GM23338 (cell line): ENCODE results near the gene PPP6R2. TPM values are rescaled to one million over a fixed set of nuclear protein-coding genes. Genes with fewer than 3 reads are reported as not detected.

Experiments used
- ATAC-seq: fragments of 200-7000 bp; cut with Tn5 transposase; 3 replicates; pipeline ENCODE4 v1.9.1; 2020
- DNase-seq: peaks from one replicate; pipeline ENCODE4 v3.0.0-alpha.2; 2015; ENCODE audit warnings: low spot score
- H2AFZ ChIP-seq: fragments of 200-600 bp; sonication (generic); 2 replicates; pipeline ENCODE4 v1.8.0; 2016; ENCODE audit warnings: antibody characterized with exemption, mild to moderate bottlenecking, moderate library complexity
- H3F3A ChIP-seq: fragments of 200-600 bp; sonication (generic); replicated peaks from 2 replicates; pipeline ENCODE4 v1.8.0; 2017; ENCODE audit warnings: antibody characterized with exemption, mixed run types, low read depth
- H3K27ac ChIP-seq: fragments of 200-600 bp; sonication (generic); 2 replicates; pipeline ENCODE4 v1.6.1; 2016; ENCODE audit warnings: low read depth
- H3K27me3 ChIP-seq: fragments of 200-600 bp; sonication (generic); 2 replicates; pipeline ENCODE4 v1.8.0; 2016; ENCODE audit warnings: mild to moderate bottlenecking, mixed run types, moderate library complexity; ENCODE audit not compliant: insufficient read depth
- H3K36me3 ChIP-seq: fragments of 200-600 bp; sonication (generic); 2 replicates; pipeline ENCODE4 v1.8.0; 2016; ENCODE audit warnings: mild to moderate bottlenecking; ENCODE audit not compliant: insufficient read depth
- H3K4me1 ChIP-seq: fragments of 200-600 bp; sonication (generic); 2 replicates; pipeline ENCODE4 v1.8.0; 2016; ENCODE audit warnings: mild to moderate bottlenecking, moderate library complexity; ENCODE audit not compliant: insufficient read depth
- H3K4me2 ChIP-seq: fragments of 200-600 bp; sonication (generic); 2 replicates; pipeline ENCODE4 v1.7.1; 2017; ENCODE audit warnings: mixed run types
- H3K4me3 ChIP-seq: fragments of 200-600 bp; sonication (generic); 2 replicates; pipeline ENCODE4 v1.6.1; 2016; ENCODE audit warnings: mixed run types
- H3K79me2 ChIP-seq: fragments of 200-600 bp; sonication (generic); replicated peaks from 2 replicates; pipeline ENCODE4 v1.8.0; 2017; ENCODE audit warnings: mild to moderate bottlenecking; ENCODE audit not compliant: insufficient read depth
- H3K9me2 ChIP-seq: fragments of 200-600 bp; sonication (generic); 2 replicates; pipeline ENCODE4 v1.8.0; 2017; ENCODE audit not compliant: insufficient read depth
- H4K20me1 ChIP-seq: fragments of 200-600 bp; sonication (generic); replicated peaks from 2 replicates; pipeline ENCODE4 v1.8.0; 2017; ENCODE audit warnings: mild to moderate bottlenecking; ENCODE audit not compliant: insufficient read depth
- H3K27ac Mint-ChIP-seq: 2 replicates; pipeline ENCODE4 v1.8.0; 2020; ENCODE audit warnings: inconsistent platforms, mild to moderate bottlenecking, moderate library complexity, mixed read lengths
- H3K27me3 Mint-ChIP-seq: 3 replicates; pipeline ENCODE4 v1.8.0; 2022; ENCODE audit warnings: low read depth, mild to moderate bottlenecking, moderate library complexity, mixed read lengths, inconsistent platforms; ENCODE audit not compliant: insufficient read depth, poor library complexity
- H3K36me3 Mint-ChIP-seq: 3 replicates; pipeline ENCODE4 v1.8.0; 2021; ENCODE audit warnings: low read depth, mild to moderate bottlenecking, inconsistent platforms, moderate library complexity, mixed read lengths
- H3K4me1 Mint-ChIP-seq: 3 replicates; pipeline ENCODE4 v1.8.0; 2020; ENCODE audit warnings: mild to moderate bottlenecking, inconsistent platforms, mixed read lengths
- H3K4me3 Mint-ChIP-seq: 3 replicates; pipeline ENCODE4 v1.8.0; 2021; ENCODE audit warnings: moderate library complexity, mild to moderate bottlenecking, inconsistent platforms, mixed read lengths
- H3K9me3 Mint-ChIP-seq: 3 replicates; pipeline ENCODE4 v1.8.0; 2020; ENCODE audit warnings: moderate library complexity, mild to moderate bottlenecking, inconsistent platforms, mixed read lengths
- CREB1 ChIP-seq: fragments of 250-450 bp; sonication (Bioruptor Pico); IDR thresholded peaks from 2 replicates; pipeline ENCODE4 v1.5.0; 2020; ENCODE audit warnings: low read depth, mild to moderate bottlenecking, moderate library complexity
- EZH2 ChIP-seq: fragments of 200-600 bp; sonication (generic); IDR thresholded peaks from one replicate; pipeline ENCODE4 v1.8.0; 2017; ENCODE audit warnings: antibody characterized with exemption, mild to moderate bottlenecking, low read depth; ENCODE audit not compliant: unreplicated experiment
- EZH2phosphoT487 ChIP-seq: fragments of 200-600 bp; sonication (generic); IDR thresholded peaks from one replicate; pipeline ENCODE4 v1.8.1; 2018; ENCODE audit warnings: antibody characterized with exemption; ENCODE audit not compliant: unreplicated experiment
- JUNB ChIP-seq: IDR thresholded peaks from one replicate; pipeline ENCODE4 v1.6.1; 2016; ENCODE audit warnings: antibody characterized with exemption; ENCODE audit not compliant: unreplicated experiment
- NANOG ChIP-seq: IDR thresholded peaks from 2 replicates; pipeline ENCODE4 v1.6.1; 2016; ENCODE audit warnings: antibody characterized with exemption, borderline replicate concordance
- POLR2AphosphoS5 ChIP-seq: IDR thresholded peaks from 2 replicates; pipeline ENCODE4 v1.6.1; 2016; ENCODE audit warnings: antibody characterized with exemption, low read depth
- STAT1 ChIP-seq: IDR thresholded peaks from one replicate; pipeline ENCODE4 v1.6.1; 2016; ENCODE audit warnings: antibody characterized with exemption; ENCODE audit not compliant: unreplicated experiment
- ZNF114 ChIP-seq: fragments of 250-450 bp; sonication (Bioruptor Pico); IDR thresholded peaks from 2 replicates; pipeline ENCODE4 v1.5.0; 2020; ENCODE audit warnings: mild to moderate bottlenecking, moderate library complexity
- ZNF331 ChIP-seq: fragments of 250-450 bp; sonication (Bioruptor Pico); IDR thresholded peaks from 2 replicates; pipeline ENCODE4 v1.5.0; 2020; ENCODE audit warnings: low read depth, mild to moderate bottlenecking, moderate library complexity
- polyA plus RNA-seq: library from polyadenylated mRNA; unstranded; fragments of >200 nt; fragmentation: Nextera tagmentation; extraction: Ambion mirVana; gene quantifications from 2 replicates; pipeline ENCODE4 v1.2.1, GENCODE V29; 2016
- total RNA-seq: library from RNA; depleted of rRNA; stranded (reverse); fragments of >200 nt; shearing (Covaris generic); gene quantifications from 2 replicates; pipeline ENCODE4 v1.2.3, GENCODE V29; 2014
- TF ChIP-seq, protein P1 (sequence below): IDR thresholded peaks from 2 replicates; pipeline ENCODE4 v1.6.1; 2016; ENCODE audit warnings: antibody characterized with exemption
- TF ChIP-seq, protein P2 (sequence below), 2 experiments: fragments of 200-600 bp in 1 of 2; sonication (generic) in 1 of 2; conservative IDR thresholded peaks; 2 replicates each; pipeline versions ENCODE4 v1.5.1 to v1.6.1; 2016 to 2017; ENCODE audit warnings: antibody characterized with exemption in 2 of 2, low read depth in 2 of 2, mild to moderate bottlenecking in 2 of 2, moderate library complexity in 1 of 2
- TF ChIP-seq, protein P3 (sequence below): IDR thresholded peaks from one replicate; pipeline ENCODE4 v1.6.1; 2018; ENCODE audit warnings: antibody characterized with exemption; ENCODE audit not compliant: unreplicated experiment

The PPP6R2 gene
- total and polyA plus RNA-seq, 2 experiments from 2014 or later, result 11.9 to 45.8 TPM

DNA sequence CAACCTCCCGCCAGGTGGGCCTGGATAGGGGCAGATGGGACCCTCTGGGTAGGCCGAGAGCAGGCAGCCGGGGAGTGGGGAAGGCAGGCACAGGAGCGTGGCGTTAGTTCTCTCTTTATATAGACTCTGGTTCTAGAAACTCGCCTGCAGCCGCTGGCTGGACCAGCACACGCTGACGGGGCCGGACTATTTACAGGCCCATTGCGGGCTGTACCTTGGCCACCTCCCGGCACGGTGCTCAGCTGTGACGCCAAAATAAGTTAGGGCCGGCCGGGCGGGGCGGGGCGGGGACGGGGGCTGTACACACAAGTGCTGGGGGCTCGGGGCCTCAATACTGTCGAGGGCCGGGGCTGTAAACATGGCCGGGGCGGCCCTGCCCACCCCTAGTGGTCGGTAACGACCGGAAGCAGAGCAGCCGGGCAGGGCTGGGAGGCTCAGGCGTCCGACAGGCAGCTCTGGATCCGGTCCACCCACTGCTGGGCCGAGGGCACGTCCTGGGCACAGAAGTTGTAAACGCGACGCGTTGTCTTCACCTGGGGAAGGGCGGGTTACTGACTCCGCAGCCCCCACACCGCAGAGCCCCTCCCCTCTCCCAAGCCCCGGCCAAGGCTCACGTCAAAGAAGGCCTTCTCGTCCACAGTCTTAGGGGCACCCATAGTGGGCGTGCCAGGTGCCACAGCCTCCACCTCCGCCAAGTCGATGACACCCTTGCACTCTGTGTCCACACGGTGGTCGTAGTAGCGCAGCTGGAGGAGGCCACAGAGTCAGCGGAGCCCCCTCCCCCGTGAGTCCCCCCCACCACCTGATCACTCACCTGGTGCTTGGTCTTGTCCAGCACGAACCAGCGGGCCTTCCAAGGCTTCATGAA lies 103.8 kb downstream of the PPP6R2 start (continued):
- TF ChIP-seq, protein P1, sequence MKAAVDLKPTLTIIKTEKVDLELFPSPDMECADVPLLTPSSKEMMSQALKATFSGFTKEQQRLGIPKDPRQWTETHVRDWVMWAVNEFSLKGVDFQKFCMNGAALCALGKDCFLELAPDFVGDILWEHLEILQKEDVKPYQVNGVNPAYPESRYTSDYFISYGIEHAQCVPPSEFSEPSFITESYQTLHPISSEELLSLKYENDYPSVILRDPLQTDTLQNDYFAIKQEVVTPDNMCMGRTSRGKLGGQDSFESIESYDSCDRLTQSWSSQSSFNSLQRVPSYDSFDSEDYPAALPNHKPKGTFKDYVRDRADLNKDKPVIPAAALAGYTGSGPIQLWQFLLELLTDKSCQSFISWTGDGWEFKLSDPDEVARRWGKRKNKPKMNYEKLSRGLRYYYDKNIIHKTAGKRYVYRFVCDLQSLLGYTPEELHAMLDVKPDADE, result no peak
- TF ChIP-seq POLR2AphosphoS5, result no peak
- no peak for TF ChIP-seq ZNF114 (CRISPR knock-in tag)

DNA sequence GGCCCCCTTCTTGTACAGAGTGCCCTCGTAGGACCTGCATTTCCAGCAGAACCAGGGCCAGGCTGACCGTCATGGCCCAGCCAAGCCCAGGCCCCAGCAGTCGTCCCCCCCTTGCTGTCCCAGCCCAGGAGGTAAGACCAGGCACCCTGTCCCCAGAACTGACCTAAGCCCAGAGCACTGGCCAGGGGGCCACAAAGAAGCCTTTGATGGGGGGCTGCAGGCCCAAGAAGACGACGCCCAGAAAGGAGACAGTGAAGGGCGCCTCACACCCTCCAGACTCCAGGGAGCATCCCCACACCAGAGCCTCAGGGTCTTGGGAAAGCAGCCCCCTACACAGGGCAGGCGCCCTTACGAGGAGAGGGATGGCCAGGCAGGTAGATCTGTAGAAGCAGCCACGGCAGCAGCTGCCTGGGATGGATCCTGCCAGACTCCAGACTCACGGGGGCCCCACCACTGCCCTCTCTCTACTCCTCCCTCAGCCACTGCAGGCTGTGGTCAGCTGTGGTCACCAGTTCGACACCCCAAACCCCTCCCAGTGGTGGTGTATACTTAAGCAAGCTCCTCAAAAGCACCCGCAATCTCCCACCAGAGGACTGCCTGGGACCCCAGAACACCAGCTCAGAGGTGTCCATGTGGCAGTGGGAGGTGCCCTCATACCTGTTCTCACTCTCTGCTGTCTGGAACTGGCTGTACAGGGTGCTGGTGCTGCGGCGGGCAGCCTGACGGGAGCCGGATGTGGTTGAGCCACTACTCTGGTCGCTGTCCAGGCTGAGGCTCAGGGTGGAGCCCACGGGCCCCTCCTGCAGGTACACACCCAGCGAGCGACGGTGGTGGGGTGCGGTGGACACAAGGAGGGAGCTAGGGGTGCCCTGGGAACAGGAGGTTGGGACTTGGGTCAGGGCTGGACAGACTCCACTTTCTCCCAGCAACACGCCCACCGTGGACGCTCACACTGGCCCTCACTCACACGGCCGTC lies 104.7 kb downstream of the PPP6R2 start:
- Histone ChIP-seq H3K36me3 (no peaks in the 10 kb centered on the region), H3K27ac (no peak overlapping the region), H4K20me1 (peaks cover 20% of the 10 kb centered on the region; the same call in 1 of the 2 replicates), H3K9me2 (no peaks in the 10 kb centered on the region), H3F3A (peaks cover 7% of the 10 kb centered on the region; the same call in 1 of the 2 replicates), H2AFZ (no peak overlapping the region), H3K4me3 (no peak overlapping the region), H3K4me1 (no peaks in the 10 kb centered on the region; the same call in 1 of the 2 replicates), H3K4me2 (no peak overlapping the region), H3K79me2 (no peaks in the 10 kb centered on the region), H3K27me3 (no peaks in the 10 kb centered on the region)
- H3K9me3 Mint-ChIP-seq, result no peaks in the 10 kb centered on the region
- H3K4me3 Mint-ChIP-seq, result no peak overlapping the region
- peaks cover 17% of the 10 kb centered on the region for H3K4me1 Mint-ChIP-seq
- peaks cover 31% of the 10 kb centered on the region for H3K36me3 Mint-ChIP-seq
- H3K27ac Mint-ChIP-seq, result no peak overlapping the region
- H3K27me3 Mint-ChIP-seq, result peaks cover 24% of the 10 kb centered on the region
- DNase-seq, result no peak
- no peak for ATAC-seq
- TF ChIP-seq STAT1 (no peak), POLR2AphosphoS5 (no peak), ZNF331 (CRISPR knock-in tag) (no peak), EZH2phosphoT487 (no peak), EZH2 (no peak), JUNB (no peak), NANOG (no peak), ZNF114 (CRISPR knock-in tag) (no peak), CREB1 (CRISPR knock-in tag) (no peak)
- TF ChIP-seq, protein P1, result no peak
- TF ChIP-seq, protein P2, sequence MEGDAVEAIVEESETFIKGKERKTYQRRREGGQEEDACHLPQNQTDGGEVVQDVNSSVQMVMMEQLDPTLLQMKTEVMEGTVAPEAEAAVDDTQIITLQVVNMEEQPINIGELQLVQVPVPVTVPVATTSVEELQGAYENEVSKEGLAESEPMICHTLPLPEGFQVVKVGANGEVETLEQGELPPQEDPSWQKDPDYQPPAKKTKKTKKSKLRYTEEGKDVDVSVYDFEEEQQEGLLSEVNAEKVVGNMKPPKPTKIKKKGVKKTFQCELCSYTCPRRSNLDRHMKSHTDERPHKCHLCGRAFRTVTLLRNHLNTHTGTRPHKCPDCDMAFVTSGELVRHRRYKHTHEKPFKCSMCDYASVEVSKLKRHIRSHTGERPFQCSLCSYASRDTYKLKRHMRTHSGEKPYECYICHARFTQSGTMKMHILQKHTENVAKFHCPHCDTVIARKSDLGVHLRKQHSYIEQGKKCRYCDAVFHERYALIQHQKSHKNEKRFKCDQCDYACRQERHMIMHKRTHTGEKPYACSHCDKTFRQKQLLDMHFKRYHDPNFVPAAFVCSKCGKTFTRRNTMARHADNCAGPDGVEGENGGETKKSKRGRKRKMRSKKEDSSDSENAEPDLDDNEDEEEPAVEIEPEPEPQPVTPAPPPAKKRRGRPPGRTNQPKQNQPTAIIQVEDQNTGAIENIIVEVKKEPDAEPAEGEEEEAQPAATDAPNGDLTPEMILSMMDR (conservative IDR thresholded peaks at IDR 0.05; ENCODE audit: low read depth in 2 of 2), result no peak
- TF ChIP-seq, protein P3, sequence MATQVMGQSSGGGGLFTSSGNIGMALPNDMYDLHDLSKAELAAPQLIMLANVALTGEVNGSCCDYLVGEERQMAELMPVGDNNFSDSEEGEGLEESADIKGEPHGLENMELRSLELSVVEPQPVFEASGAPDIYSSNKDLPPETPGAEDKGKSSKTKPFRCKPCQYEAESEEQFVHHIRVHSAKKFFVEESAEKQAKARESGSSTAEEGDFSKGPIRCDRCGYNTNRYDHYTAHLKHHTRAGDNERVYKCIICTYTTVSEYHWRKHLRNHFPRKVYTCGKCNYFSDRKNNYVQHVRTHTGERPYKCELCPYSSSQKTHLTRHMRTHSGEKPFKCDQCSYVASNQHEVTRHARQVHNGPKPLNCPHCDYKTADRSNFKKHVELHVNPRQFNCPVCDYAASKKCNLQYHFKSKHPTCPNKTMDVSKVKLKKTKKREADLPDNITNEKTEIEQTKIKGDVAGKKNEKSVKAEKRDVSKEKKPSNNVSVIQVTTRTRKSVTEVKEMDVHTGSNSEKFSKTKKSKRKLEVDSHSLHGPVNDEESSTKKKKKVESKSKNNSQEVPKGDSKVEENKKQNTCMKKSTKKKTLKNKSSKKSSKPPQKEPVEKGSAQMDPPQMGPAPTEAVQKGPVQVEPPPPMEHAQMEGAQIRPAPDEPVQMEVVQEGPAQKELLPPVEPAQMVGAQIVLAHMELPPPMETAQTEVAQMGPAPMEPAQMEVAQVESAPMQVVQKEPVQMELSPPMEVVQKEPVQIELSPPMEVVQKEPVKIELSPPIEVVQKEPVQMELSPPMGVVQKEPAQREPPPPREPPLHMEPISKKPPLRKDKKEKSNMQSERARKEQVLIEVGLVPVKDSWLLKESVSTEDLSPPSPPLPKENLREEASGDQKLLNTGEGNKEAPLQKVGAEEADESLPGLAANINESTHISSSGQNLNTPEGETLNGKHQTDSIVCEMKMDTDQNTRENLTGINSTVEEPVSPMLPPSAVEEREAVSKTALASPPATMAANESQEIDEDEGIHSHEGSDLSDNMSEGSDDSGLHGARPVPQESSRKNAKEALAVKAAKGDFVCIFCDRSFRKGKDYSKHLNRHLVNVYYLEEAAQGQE, result no peak
